SH-SY5Y (cell line): Measurements from ENCODE around the gene BRPF1.

Source experiments
- GATA2 ChIP-seq: IDR thresholded peaks from 2 replicates; pipeline ENCODE4 v1.6.1; 2011; ENCODE audit warnings: mild to moderate bottlenecking, low read depth, low read length
- GATA3 ChIP-seq: IDR thresholded peaks from 2 replicates; pipeline ENCODE4 v1.6.1; 2011; ENCODE audit warnings: low read depth, mild to moderate bottlenecking, low read length, moderate library complexity

- TF ChIP-seq GATA2 (no peak), GATA3 (no peak)
These were observed 39.9 kb upstream of the BRPF1 start for GRCh38 chr3:9691636-9692035.
